ENCODE results near the gene GBE1.
"Not testable (repeated sequence)": the region's sequence is repeated elsewhere in the genome, so short reads cannot be mapped to it uniquely, and the experiment has no call there.

GBE1 gene

DNA sequence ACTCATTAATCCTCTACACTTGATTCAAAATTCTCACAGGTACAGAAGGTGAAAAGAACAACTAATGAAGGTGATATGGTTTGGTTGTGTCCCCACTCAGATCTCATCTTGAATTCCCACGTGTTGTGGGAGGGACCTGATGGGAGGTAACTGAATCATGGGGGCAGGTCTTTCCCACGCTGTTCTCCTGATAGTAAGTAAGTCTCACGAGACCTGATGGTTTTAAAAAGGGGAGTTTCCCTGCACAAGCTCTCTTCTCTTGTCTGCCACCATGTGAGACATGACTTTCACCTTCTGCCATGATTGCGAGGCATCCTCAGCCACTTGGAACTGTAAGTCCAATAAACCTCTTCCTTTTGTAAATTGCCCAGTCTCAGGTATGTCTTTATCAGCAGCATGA lies 2.7 kb downstream of the GBE1 start:
- not testable (repeated sequence) for H3K4me3 ChIP-seq (ENCODE audit: low read length); DNase-seq (ENCODE audit: low read depth, low spot score)

DNA sequence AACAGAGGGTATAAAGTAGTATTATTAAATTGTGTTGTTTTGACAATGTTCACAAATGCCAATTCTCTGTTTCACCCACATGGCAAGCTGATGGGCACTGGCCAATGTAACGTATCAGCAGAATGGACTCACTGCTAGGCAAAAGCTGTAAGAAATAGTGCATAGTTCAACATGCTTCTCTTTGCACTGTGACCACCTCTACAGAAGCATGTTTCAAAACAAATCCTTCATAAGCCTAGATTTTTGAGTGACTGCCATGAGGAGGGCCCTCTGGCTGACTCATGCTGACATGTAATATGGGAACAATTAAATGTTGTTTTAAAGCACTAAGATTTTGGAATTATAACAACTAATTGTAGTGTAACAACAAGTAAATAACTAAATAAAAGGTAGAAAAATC lies 3.2 kb downstream of the GBE1 start:
- DNase-seq (ENCODE audit: low read depth, low spot score): no peak

DNA sequence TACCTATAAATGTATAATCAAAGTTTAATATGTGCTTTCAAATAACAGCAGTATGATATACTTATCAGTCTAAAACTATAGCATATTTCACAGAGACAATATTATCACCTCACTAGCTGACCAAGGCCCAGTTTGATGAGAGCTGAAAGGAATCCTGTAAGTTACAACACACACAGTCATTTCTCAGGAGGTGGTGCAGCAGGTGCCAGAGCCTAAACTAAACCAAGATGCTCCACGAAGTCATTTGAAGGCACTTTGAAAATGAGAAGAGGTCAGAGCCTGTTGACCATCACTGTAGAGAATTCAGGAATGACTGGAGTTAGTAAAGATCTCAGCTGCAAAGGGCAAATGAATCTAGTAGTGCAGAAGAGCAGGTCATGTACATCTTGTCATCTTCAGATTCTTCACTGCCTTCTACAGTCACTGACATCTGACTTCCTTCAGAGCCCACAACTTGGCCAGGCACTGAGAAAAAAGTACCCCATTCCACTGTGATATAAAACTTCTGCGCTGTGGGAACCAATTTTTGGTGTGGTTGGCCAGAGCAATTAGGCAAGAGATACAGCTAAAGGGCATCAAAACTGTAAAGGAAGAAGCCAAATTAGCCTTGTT lies 7.9 kb downstream of the GBE1 start:
- no peak for DNase-seq (ENCODE audit: low read depth, low spot score)
- H3K4me3 ChIP-seq (ENCODE audit: low read length): no peak overlapping the region

More for the DNA sequence above, 3.2 kb downstream of the GBE1 start:
- H3K4me3 ChIP-seq (ENCODE audit: low read length): no peak overlapping the region

DNA sequence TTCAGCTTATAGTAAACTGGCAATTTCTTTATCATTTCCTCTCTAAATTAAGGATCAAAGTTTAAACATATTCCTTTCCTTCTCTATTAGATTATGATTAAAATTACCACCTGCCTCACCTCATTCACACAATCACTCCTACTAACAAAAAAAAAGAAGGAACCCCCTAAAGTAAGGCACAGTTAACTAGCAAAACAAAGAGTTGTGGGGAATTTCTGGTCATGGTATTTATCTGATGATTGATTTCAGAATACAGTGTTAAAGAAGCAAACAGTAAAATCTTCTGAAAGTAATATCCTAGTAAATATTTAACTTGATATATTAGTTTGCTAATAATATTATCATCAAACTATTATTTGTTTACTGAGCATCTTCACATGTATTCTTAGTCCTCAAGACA lies 8.8 kb downstream of the GBE1 start:
- DNase-seq (ENCODE audit: low read depth, low spot score): no peak
- no peak overlapping the region for H3K4me3 ChIP-seq (ENCODE audit: low read length)

DNA sequence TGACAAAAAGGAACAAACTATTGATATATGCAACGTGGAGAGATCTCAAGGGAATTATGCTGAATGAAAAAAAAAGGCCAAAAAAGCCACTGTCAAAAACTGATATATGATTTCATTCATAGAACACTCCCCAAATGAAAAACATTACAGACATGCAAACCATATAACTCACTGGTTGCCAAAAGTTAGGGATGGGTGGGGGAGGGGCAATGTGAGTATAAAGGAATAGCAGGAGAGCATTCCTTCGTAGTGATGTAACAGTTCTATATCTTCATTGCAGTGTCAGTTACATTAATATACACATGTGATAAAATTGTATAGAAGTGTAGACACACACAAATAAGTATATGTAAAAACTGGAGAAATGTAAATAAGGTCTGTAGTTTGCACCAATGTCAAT lies 12.2 kb downstream of the GBE1 start:
- no peak for DNase-seq (ENCODE audit: low read depth, low spot score)
- no peak overlapping the region for H3K4me3 ChIP-seq (ENCODE audit: low read length)

DNA sequence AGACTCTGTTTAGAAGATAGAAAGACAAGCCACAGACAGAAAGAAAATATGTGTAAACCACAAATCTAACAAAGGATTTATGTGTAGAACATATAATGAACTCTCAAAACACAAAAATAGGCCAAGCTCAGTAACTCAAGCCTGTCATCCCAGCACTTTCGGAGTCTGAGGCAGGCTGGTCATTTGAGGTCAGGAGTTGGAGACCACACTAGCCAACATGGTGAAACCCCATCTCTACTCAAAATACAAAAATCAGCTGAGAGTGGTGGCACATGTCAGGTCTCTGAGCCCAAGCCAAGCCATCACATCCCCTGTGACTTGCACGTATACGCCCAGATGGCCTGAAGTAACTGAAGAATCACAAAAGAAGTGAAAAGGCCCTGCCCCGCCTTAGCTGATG lies 14.2 kb downstream of the GBE1 start:
- DNase-seq (ENCODE audit: low read depth, low spot score); H3K4me3 ChIP-seq (ENCODE audit: low read length): not testable (repeated sequence)

DNA sequence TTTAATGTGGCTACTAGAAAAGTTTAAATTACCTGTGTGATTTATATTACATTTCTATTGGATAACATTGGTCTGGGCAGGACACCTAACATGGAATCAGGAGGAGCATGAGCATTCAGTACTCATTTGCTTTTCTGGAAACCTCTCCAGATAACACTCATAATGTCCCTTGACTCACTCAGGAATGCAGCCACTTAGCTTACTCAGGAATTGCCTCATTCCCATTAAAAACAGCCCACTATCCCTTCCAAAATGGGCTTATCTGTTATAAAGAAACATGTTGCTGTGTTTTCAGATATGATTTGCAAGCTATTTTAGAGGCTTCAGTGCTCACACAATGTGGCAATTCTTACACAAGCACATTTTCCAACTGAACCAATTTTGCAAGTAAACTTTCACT lies 17.1 kb downstream of the GBE1 start:
- DNase-seq (ENCODE audit: low read depth, low spot score): no peak
- no peak overlapping the region for H3K4me3 ChIP-seq (ENCODE audit: low read length)

- DNase-seq (ENCODE audit: low read depth, low spot score): no peak
- H3K4me3 ChIP-seq (ENCODE audit: low read length): no peak overlapping the region
These were observed 18.1 kb downstream of the GBE1 start for GRCh38 chr3:81743096-81744025.

DNA sequence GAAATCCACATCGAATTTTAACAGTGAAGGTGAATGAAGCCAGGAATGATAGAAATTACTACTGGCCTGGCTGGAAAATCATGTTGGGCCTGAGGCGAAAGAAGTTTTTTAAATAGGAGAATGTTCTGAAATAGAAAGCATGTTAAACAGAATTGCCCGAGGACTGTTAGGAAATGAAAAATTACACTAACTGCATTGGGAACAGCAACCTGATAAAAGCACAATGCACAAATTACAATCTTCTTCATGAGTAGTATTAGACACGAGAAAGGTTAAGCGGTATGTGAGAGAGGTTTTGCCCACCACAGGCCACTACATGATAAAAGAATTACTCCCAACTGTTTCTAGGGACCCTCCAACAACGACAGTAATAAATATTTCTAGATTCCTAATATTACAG lies 18.9 kb downstream of the GBE1 start:
- H3K4me3 ChIP-seq (ENCODE audit: low read length): no peak overlapping the region
- DNase-seq (ENCODE audit: low read depth, low spot score): no peak

DNA sequence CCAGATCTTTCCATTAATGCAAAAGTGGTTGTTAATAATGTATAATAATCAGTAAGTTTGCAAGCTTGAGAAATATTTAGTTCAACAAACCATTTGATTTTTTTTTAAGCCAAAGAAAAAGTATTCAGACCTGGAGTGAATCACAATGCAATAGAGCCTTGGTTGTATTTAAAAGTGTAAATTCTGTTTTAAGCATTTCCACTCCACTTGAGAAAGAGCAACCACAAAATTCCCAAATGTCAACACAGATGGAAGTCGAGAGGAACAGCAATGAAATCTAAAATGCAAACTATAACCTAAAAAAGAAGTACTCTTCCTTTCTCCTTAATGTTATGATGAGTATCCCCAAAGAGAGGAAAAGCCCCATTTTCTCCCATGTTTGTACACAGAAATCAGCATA lies 20.2 kb downstream of the GBE1 start:
- DNase-seq (ENCODE audit: low read depth, low spot score): no peak
- H3K4me3 ChIP-seq (ENCODE audit: low read length): no peak overlapping the region

- no peak overlapping the region for H3K4me3 ChIP-seq (ENCODE audit: low read length)
- DNase-seq (ENCODE audit: low read depth, low spot score): no peak
These were observed 20.7 kb downstream of the GBE1 start for GRCh38 chr3:81740731-81741130.

- no peak overlapping the region for H3K4me3 ChIP-seq (ENCODE audit: low read length)
- DNase-seq (ENCODE audit: low read depth, low spot score): no peak
These were observed 26.1 kb downstream of the GBE1 start for GRCh38 chr3:81735334-81735733.

DNA sequence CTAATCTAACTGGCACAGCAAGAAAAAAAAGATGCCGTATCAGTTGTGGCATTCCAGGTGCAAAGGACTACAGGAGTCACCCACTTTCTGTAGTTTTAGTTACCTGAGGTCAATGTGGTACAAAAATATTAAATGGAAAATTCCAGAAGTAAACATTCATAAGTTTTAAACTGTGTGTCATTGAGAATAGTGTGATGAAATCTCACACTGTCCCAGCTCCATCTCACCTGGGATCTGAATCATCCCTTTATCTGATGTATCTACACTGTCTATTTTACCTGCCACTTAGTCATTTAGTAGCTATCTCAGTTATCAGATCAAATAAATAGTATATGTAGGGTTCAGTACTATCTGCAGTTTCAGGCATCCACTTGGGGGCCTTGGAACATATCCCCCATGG lies 26.7 kb downstream of the GBE1 start:
- H3K4me3 ChIP-seq (ENCODE audit: low read length): no peak overlapping the region
- no peak for DNase-seq (ENCODE audit: low read depth, low spot score)

- H3K4me3 ChIP-seq (ENCODE audit: low read length): no peak overlapping the region
- DNase-seq (ENCODE audit: low read depth, low spot score): no peak
These were observed 28.8 kb downstream of the GBE1 start for GRCh38 chr3:81732642-81733041.

- H3K4me3 ChIP-seq (ENCODE audit: low read length): no peak overlapping the region
- no peak for DNase-seq (ENCODE audit: low read depth, low spot score)
These were observed 32.5 kb downstream of the GBE1 start for GRCh38 chr3:81728766-81729544.

DNA sequence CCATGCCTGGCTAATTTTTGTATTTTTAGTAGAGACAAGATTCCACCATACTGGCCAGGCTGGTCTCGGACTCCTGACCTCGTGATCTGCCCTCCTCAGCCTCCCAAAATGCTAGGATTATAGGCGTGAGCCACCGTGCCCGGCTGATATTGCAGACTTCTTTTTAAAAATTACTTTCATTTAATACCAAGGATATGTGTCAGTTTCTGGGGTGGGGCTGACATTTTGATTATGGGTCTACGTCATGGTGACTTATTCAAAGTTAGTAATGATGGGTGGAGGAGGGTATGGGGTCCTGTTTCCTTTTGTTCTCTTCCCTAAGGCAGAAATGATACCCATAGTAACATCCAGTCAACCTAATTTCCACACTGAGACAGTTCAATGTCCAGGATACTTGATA lies 34.7 kb downstream of the GBE1 start:
- no peak for DNase-seq (ENCODE audit: low read depth, low spot score)
- no peak overlapping the region for H3K4me3 ChIP-seq (ENCODE audit: low read length)

- peak; percentile 10 for DNase-seq (ENCODE audit: low read depth, low spot score)
- H3K4me3 ChIP-seq (ENCODE audit: low read length): no peak overlapping the region
These were observed 35.3 kb downstream of the GBE1 start for GRCh38 chr3:81726132-81726531.

DNA sequence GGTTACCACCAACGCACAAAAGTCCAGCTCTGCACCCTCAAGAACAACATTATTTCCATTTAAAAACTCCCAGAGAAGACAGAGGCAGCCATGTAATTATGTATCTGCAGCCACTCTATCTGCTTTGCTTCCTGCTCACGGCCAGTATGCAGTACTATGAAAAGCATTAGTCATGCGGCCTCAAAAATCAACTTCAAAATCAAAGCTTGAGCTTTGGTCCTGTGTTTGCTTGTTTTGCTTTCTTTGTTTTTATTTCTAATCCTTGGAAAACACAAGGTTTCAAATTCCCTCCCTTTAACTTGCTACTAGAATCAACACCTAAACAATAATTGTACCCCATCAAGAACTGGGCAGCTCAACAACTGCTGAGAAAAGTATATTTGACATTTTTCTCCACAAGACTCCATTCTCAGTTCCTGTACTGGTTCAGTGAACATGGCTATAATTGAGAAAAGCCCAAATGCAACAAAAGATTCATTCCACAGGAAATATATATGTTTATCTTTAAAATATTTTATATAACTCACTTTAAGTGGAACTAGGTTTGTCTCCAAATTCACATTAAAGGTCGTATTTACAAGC lies 37.6 kb downstream of the GBE1 start:
- no peak for DNase-seq (ENCODE audit: low read depth, low spot score)

DNA sequence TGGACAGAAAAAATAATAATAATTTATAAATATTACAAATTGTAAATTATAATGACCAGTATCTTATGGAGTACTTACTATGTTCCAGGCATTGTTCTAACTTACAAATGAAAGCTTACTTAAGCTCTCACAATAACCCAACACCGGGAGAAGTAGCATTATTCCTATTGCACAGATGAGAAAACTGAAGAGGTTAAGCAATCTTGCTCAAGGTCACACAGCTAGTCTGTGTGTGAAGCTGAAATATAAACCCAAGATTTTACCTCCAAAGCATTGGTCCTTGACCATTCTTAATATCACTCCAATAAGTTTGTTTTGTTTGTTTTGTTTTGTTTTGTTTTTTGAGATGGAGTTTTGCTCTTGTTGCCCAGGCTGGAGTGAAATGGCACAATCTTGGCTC lies 43.1 kb downstream of the GBE1 start:
- DNase-seq (ENCODE audit: low read depth, low spot score): no peak
- H3K4me3 ChIP-seq (ENCODE audit: low read length): no peak overlapping the region

More for the DNA sequence above, 37.6 kb downstream of the GBE1 start:
- H3K4me3 ChIP-seq (ENCODE audit: low read length): no peak overlapping the region
